Measurements from ENCODE around the gene GALNT14. TPM values are rescaled to one million over a fixed set of nuclear protein-coding genes. Genes with fewer than 3 reads are reported as not detected.

GALNT14 gene
- total RNA-seq, 4 donors from 2014 or later = 3.2 to 6.6 (median 4.7) TPM

GRCh38 chr2:31170071-31170698 is 31.9 kb upstream of the GALNT14 start:
- TF ChIP-seq EP300 (IDR thresholded peaks at IDR 0.05) (no peak), CTCF (IDR thresholded peaks at IDR 0.05) (peak; percentile 76 to 86)
- DNase-seq (ENCODE audit: low spot score in 2 of 2) = no peak

GRCh38 chr2:31168291-31168690 is 30.1 kb upstream of the GALNT14 start:
- TF ChIP-seq POLR2A (IDR thresholded peaks at IDR 0.05) = no peak
- no peak overlapping the region for H3K4me3 ChIP-seq
- H3K9me3 ChIP-seq = no peaks in the 10 kb centered on the region
- H3K27ac ChIP-seq = no peak overlapping the region
- no peak for DNase-seq (ENCODE audit: low spot score in 2 of 2)
- no peaks in the 10 kb centered on the region for H3K27me3 ChIP-seq
- no peaks in the 10 kb centered on the region for H3K4me1 ChIP-seq
- WGBS = 88% methylated on average over 6 of the region's 6 CpGs
- no peaks in the 10 kb centered on the region for H3K36me3 ChIP-seq

More at GRCh38 chr2:31170071-31170698, 31.9 kb upstream of the GALNT14 start:
- H3K36me3 ChIP-seq = no peaks in the 10 kb centered on the region
- H3K4me1 ChIP-seq = no peaks in the 10 kb centered on the region
- H3K27ac ChIP-seq = no peak overlapping the region
- H3K27me3 ChIP-seq = no peaks in the 10 kb centered on the region
- 0% methylated on average over 3 of the region's 4 CpGs for WGBS
- no peaks in the 10 kb centered on the region for H3K9me3 ChIP-seq
- H3K4me3 ChIP-seq = no peak overlapping the region

DNA sequence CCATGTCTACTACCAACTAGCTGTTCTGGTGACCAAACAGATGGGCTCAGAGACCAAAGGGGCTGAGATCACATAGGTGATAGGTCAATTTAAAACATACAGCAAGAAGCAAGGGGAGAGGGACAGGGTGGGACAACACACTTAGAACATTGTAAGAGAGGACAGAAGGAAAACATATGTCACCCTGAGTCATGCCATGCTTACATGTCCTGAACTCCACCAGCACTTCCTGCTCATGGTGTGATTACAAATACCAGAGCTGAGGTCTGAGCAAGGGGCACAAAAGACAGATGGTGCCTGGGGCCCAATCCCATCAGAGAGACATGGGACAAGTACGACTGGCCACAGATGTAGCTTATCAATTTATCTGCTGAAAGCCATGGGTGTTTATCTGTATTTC is 28.7 kb upstream of the GALNT14 start:
- WGBS = 71% methylated on average over 1 of the region's 1 CpG
- Histone ChIP-seq H3K27ac (no peak overlapping the region), H3K27me3 (no peaks in the 10 kb centered on the region), H3K4me3 (no peak overlapping the region), H3K36me3 (no peaks in the 10 kb centered on the region), H3K4me1 (no peaks in the 10 kb centered on the region), H3K9me3 (no peaks in the 10 kb centered on the region)
- TF ChIP-seq POLR2A (IDR thresholded peaks at IDR 0.05) (no peak), EP300 (IDR thresholded peaks at IDR 0.05) (no peak), CTCF (IDR thresholded peaks at IDR 0.05) (no peak), POLR2AphosphoS5 (IDR thresholded peaks at IDR 0.05) (no peak)
- no peak for DNase-seq (ENCODE audit: low spot score in 2 of 2)

DNA sequence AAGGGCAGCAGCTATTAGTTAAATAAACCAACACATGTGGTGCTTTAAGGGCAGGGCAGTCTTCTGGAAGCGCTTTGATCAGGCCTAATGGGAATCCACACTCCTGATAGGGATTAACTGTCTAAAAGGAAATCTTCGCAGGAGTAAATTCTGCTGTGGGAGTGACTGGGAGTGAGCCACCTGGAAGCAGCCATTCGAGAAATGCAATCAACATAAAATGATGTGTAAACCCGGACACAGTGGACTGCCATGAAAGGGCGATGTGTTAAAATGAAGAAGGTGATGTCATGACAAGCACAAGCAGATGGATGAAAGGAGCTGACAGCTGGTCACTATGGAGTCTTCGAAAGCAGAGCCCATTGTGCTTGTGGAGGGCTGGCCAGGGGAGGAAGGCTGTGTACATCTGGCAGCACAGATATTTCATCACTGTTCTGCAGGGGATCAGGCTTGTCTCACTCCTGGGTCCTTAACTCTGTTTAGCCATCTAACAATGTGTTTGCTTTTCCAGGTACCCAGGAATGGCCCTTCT is 24.8 kb upstream of the GALNT14 start:
- TF ChIP-seq CTCF (IDR thresholded peaks at IDR 0.05) = no peak
- no peak for TF ChIP-seq POLR2AphosphoS5 (IDR thresholded peaks at IDR 0.05)
- no peak for TF ChIP-seq EP300 (IDR thresholded peaks at IDR 0.05)
- TF ChIP-seq POLR2A (IDR thresholded peaks at IDR 0.05) = no peak
- Histone ChIP-seq H3K4me1 (no peaks in the 10 kb centered on the region), H3K27me3 (no peaks in the 10 kb centered on the region), H3K4me3 (no peak overlapping the region), H3K27ac (no peak overlapping the region), H3K9me3 (no peaks in the 10 kb centered on the region), H3K36me3 (no peaks in the 10 kb centered on the region)
- WGBS = 83% methylated on average over 6 of the region's 6 CpGs
- DNase-seq (ENCODE audit: low spot score in 2 of 2) = no peak

DNA sequence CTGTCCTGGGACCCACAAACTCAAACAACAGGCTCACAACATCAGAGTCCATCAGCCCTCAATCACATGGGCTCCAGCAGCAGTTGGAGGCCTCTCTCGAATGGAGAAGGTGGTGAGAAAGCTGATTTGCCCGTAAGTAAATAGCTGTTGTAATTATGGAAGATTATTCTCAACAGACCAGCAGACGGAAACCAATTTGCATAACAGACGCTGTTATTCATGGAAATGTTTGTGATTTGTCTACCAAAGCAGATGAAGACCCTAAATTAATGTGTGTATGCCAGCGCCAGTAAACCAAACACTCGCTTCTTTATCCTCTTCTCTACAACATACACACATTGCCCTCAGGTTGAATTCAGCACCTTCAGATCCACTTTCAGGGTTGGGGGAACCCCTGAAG is 23.4 kb upstream of the GALNT14 start:
- WGBS = 90% methylated on average over 6 of the region's 6 CpGs
- Histone ChIP-seq H3K4me3 (no peak overlapping the region), H3K27me3 (no peaks in the 10 kb centered on the region), H3K36me3 (no peaks in the 10 kb centered on the region), H3K27ac (no peak overlapping the region), H3K4me1 (no peaks in the 10 kb centered on the region), H3K9me3 (no peaks in the 10 kb centered on the region)
- TF ChIP-seq POLR2A (IDR thresholded peaks at IDR 0.05) (no peak), EP300 (IDR thresholded peaks at IDR 0.05) (no peak), POLR2AphosphoS5 (IDR thresholded peaks at IDR 0.05) (no peak), CTCF (IDR thresholded peaks at IDR 0.05) (no peak)
- DNase-seq (ENCODE audit: low spot score in 2 of 2) = no peak

GRCh38 chr2:31151501-31151900 is 13.3 kb upstream of the GALNT14 start:
- Histone ChIP-seq H3K4me3 (no peak overlapping the region), H3K36me3 (no peaks in the 10 kb centered on the region), H3K9me3 (no peaks in the 10 kb centered on the region), H3K27ac (no peak overlapping the region), H3K4me1 (no peaks in the 10 kb centered on the region), H3K27me3 (peaks cover 11% of the 10 kb centered on the region)
- TF ChIP-seq POLR2AphosphoS5 (IDR thresholded peaks at IDR 0.05) (no peak), EP300 (IDR thresholded peaks at IDR 0.05) (no peak), CTCF (IDR thresholded peaks at IDR 0.05) (no peak), POLR2A (IDR thresholded peaks at IDR 0.05) (no peak)
- no peak for DNase-seq (ENCODE audit: low spot score in 2 of 2)
- WGBS = 76% methylated on average over 6 of the region's 6 CpGs

Data from suprapubic skin (tissue), 4 donors.